ENCODE data around the gene MBNL1.
A peak's percentile ranks its signal among the peaks of the same experiment; 100 is the strongest.

The MBNL1 gene

DNA sequence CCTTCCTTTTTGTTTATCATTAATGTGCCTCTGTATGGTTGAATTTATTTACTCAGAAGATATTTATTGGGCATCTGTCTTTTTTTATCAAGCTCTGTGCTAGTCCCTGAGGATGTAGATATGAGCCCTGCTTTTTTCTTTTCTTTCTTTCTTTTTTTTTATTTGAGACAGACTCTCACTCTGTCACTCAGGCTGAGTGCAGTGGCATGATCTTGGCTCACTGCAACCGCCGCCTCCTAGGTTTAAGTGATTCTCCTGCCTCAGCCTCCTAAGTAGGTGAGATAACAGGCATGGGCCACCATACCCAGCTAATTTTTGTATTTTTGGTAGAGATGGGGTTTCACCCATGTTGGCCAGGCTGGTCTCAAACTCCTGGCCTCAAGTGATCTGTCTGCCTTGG lies 58.5 kb downstream of the MBNL1 start:
- WGBS (ENCODE audit: extremely low coverage, insufficient coverage, insufficient read length), result no CpG with 5 or more reads among the region's 2 CpGs
- H2BK5ac ChIP-seq (ENCODE audit: low read depth, low read length, poor library complexity), result no peak overlapping the region
- H3K4ac ChIP-seq (ENCODE audit: low read depth, low read length), result no peak overlapping the region
- no peak overlapping the region for H2AK5ac ChIP-seq (ENCODE audit: low read length)
- H3K18ac ChIP-seq (ENCODE audit: low read length), result no peak overlapping the region
- H3K14ac ChIP-seq (ENCODE audit: low read length), result no peak overlapping the region
- H3K4me3 ChIP-seq (ENCODE audit: low read depth, low read length), result no peak overlapping the region
- no peak overlapping the region for H3K27ac ChIP-seq (ENCODE audit: low read depth, low read length)
- H4K91ac ChIP-seq (ENCODE audit: low read depth, low read length), result no peak overlapping the region
- no peak overlapping the region for H3K23ac ChIP-seq (ENCODE audit: low read length)
- H3K27me3 ChIP-seq (ENCODE audit: insufficient read depth, low read length), result no peaks in the 10 kb centered on the region
- no peak overlapping the region for H3K4me2 ChIP-seq (ENCODE audit: low read length)
- H2BK120ac ChIP-seq (ENCODE audit: insufficient read depth, low read length, poor library complexity), result no peak overlapping the region
- H3K79me1 ChIP-seq (ENCODE audit: low read length), result no peaks in the 10 kb centered on the region
- H3K79me2 ChIP-seq (ENCODE audit: control insufficient read depth, insufficient read depth, low read length, poor library complexity), result no peaks in the 10 kb centered on the region
- peaks cover 0 to 2% of the 10 kb centered on the region in 2 experiments for H3K4me1 ChIP-seq (ENCODE audit: control insufficient read depth in 1 of 2, insufficient read depth in 2 of 2, low read length in 2 of 2)
- H2AFZ ChIP-seq (ENCODE audit: insufficient read depth, low read length, poor library complexity), result no peak overlapping the region
- H3K9me3 ChIP-seq (ENCODE audit: insufficient read depth, low read depth, low read length), result no peaks in the 10 kb centered on the region
- H2BK12ac ChIP-seq (ENCODE audit: low read length), result no peak overlapping the region
- peaks cover 0 to 2% of the 10 kb centered on the region in 2 experiments for H3K36me3 ChIP-seq (ENCODE audit: control insufficient read depth in 1 of 2, insufficient read depth in 2 of 2, low read length in 2 of 2)
- DNase-seq, result no peak
- H4K8ac ChIP-seq (ENCODE audit: low read depth, low read length), result no peak overlapping the region
- no peak overlapping the region for H4K12ac ChIP-seq (ENCODE audit: low read depth, low read length)
- H3K9ac ChIP-seq (ENCODE audit: low read length), result no peak overlapping the region

DNA sequence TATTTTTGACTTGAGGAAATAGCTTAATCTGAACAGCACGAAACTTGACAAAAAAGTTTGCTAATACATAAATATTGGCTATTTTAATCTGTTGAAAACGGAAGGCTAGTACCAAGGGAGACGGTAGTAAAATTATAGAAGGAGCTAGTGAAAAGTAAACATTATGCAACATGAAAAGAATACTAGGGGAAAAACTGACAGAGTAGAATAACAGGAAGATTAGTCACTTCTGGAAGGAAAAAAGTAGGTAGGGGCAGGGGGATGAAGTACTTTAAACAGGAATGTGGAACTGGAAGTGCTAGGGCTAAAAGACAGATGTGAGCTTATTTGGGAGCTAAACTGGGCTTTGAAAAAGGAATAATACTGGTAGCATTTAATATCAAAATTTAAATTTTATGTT lies 60.1 kb downstream of the MBNL1 start:
- Histone ChIP-seq H3K9ac (ENCODE audit: low read length) (no peak overlapping the region), H3K9me3 (ENCODE audit: insufficient read depth, low read depth, low read length) (no peaks in the 10 kb centered on the region), H2BK5ac (ENCODE audit: low read depth, low read length, poor library complexity) (no peak overlapping the region), H3K79me2 (ENCODE audit: control insufficient read depth, insufficient read depth, low read length, poor library complexity) (no peaks in the 10 kb centered on the region), H2AK5ac (ENCODE audit: low read length) (no peak overlapping the region), H2BK12ac (ENCODE audit: low read length) (no peak overlapping the region), H3K79me1 (ENCODE audit: low read length) (no peaks in the 10 kb centered on the region), H4K12ac (ENCODE audit: low read depth, low read length) (no peak overlapping the region), H3K4ac (ENCODE audit: low read depth, low read length) (no peak overlapping the region), H3K36me3 (ENCODE audit: control insufficient read depth in 1 of 2, insufficient read depth in 2 of 2, low read length in 2 of 2) (peaks cover 0 to 2% of the 10 kb centered on the region in 2 experiments), H4K91ac (ENCODE audit: low read depth, low read length) (no peak overlapping the region), H3K4me2 (ENCODE audit: low read length) (no peak overlapping the region), H3K27me3 (ENCODE audit: insufficient read depth, low read length) (no peaks in the 10 kb centered on the region), H4K8ac (ENCODE audit: low read depth, low read length) (no peak overlapping the region), H3K18ac (ENCODE audit: low read length) (no peak overlapping the region), H2AFZ (ENCODE audit: insufficient read depth, low read length, poor library complexity) (no peak overlapping the region), H3K14ac (ENCODE audit: low read length) (no peak overlapping the region), H3K4me1 (ENCODE audit: control insufficient read depth in 1 of 2, insufficient read depth in 2 of 2, low read length in 2 of 2) (peaks cover 0 to 2% of the 10 kb centered on the region in 2 experiments), H3K27ac (ENCODE audit: low read depth, low read length) (no peak overlapping the region), H2BK120ac (ENCODE audit: insufficient read depth, low read length, poor library complexity) (no peak overlapping the region), H3K4me3 (ENCODE audit: low read depth, low read length) (no peak overlapping the region), H3K23ac (ENCODE audit: low read length) (no peak overlapping the region)
- peak in 1 of 2 donors; percentile 79 for DNase-seq
- WGBS (ENCODE audit: extremely low coverage, insufficient coverage, insufficient read length), result no CpG with 5 or more reads among the region's 3 CpGs

DNA sequence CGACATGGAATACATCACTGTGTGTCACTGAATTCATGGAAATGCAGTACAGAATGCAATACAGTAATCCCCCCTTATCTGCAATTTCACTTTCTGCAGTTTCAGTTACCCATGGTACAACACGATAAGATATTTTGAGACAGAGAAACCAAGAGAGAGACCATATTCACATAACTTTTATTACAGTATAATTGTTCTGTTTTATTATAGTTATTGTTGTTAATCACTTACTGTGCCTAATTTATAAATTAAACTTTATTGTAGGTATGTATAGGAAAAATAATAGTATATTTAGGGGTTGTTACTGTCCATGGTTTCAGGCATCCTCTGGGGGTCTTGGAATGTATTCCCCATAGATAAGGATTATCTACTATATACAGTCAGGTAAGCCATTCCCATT lies 61.8 kb downstream of the MBNL1 start:
- H3K36me3 ChIP-seq (ENCODE audit: control insufficient read depth in 1 of 2, insufficient read depth in 2 of 2, low read length in 2 of 2), result peaks cover 0 to 2% of the 10 kb centered on the region in 2 experiments
- no CpG with 5 or more reads among the region's 2 CpGs for WGBS (ENCODE audit: extremely low coverage, insufficient coverage, insufficient read length)
- H4K91ac ChIP-seq (ENCODE audit: low read depth, low read length), result no peak overlapping the region
- no peak overlapping the region for H3K14ac ChIP-seq (ENCODE audit: low read length)
- H3K27ac ChIP-seq (ENCODE audit: low read depth, low read length), result no peak overlapping the region
- no peaks in the 10 kb centered on the region for H3K9me3 ChIP-seq (ENCODE audit: insufficient read depth, low read depth, low read length)
- no peaks in the 10 kb centered on the region for H3K79me2 ChIP-seq (ENCODE audit: control insufficient read depth, insufficient read depth, low read length, poor library complexity)
- DNase-seq, result no peak
- no peak overlapping the region for H3K18ac ChIP-seq (ENCODE audit: low read length)
- H2BK120ac ChIP-seq (ENCODE audit: insufficient read depth, low read length, poor library complexity), result no peak overlapping the region
- H4K12ac ChIP-seq (ENCODE audit: low read depth, low read length), result no peak overlapping the region
- no peak overlapping the region for H3K4me3 ChIP-seq (ENCODE audit: low read depth, low read length)
- H2AK5ac ChIP-seq (ENCODE audit: low read length), result no peak overlapping the region
- peaks cover 0 to 2% of the 10 kb centered on the region in 2 experiments for H3K4me1 ChIP-seq (ENCODE audit: control insufficient read depth in 1 of 2, insufficient read depth in 2 of 2, low read length in 2 of 2)
- H2BK5ac ChIP-seq (ENCODE audit: low read depth, low read length, poor library complexity), result no peak overlapping the region
- no peak overlapping the region for H3K23ac ChIP-seq (ENCODE audit: low read length)
- no peak overlapping the region for H2AFZ ChIP-seq (ENCODE audit: insufficient read depth, low read length, poor library complexity)
- H3K9ac ChIP-seq (ENCODE audit: low read length), result no peak overlapping the region
- H4K8ac ChIP-seq (ENCODE audit: low read depth, low read length), result no peak overlapping the region
- no peaks in the 10 kb centered on the region for H3K27me3 ChIP-seq (ENCODE audit: insufficient read depth, low read length)
- H3K4me2 ChIP-seq (ENCODE audit: low read length), result no peak overlapping the region
- H3K79me1 ChIP-seq (ENCODE audit: low read length), result no peaks in the 10 kb centered on the region
- no peak overlapping the region for H3K4ac ChIP-seq (ENCODE audit: low read depth, low read length)
- H2BK12ac ChIP-seq (ENCODE audit: low read length), result no peak overlapping the region

DNA sequence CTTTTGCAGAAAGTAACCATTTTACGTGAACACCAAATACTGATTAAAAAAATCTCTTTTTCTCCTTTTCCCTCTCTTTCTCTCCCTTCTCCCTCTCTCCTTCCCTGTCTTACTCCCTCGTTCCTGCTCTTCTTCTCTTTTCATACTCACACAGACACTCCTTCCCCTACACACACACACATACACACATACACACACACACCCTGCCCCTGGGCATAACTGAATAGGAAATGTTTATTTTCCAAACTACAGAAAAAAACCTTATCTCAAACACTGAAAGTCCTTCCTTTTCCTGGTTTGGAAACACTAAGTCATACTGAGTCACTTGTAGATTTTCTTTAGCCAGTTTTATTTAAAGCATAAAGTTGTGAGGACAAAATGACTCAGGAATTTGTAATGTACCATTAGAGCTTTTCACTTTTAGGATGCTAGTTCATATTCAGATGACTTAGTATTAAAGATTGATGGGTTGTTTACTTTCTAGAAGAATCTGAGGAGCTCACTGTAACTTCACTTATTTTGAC lies 62.4 kb downstream of the MBNL1 start:
- H3K4me3 ChIP-seq (ENCODE audit: low read depth, low read length), result no peak overlapping the region
- H3K9ac ChIP-seq (ENCODE audit: low read length), result no peak overlapping the region
- peak in 1 of 2 donors; percentile 31 for DNase-seq
- H3K79me1 ChIP-seq (ENCODE audit: low read length), result no peaks in the 10 kb centered on the region
- no peak overlapping the region for H2BK12ac ChIP-seq (ENCODE audit: low read length)
- peaks cover 0 to 2% of the 10 kb centered on the region in 2 experiments for H3K4me1 ChIP-seq (ENCODE audit: control insufficient read depth in 1 of 2, insufficient read depth in 2 of 2, low read length in 2 of 2)
- no peaks in the 10 kb centered on the region for H3K9me3 ChIP-seq (ENCODE audit: insufficient read depth, low read depth, low read length)
- no peak overlapping the region for H4K8ac ChIP-seq (ENCODE audit: low read depth, low read length)
- no peak overlapping the region for H2AK5ac ChIP-seq (ENCODE audit: low read length)
- no peak overlapping the region for H3K14ac ChIP-seq (ENCODE audit: low read length)
- no peak overlapping the region for H4K12ac ChIP-seq (ENCODE audit: low read depth, low read length)
- no peak overlapping the region for H3K27ac ChIP-seq (ENCODE audit: low read depth, low read length)
- no peak overlapping the region for H2AFZ ChIP-seq (ENCODE audit: insufficient read depth, low read length, poor library complexity)
- H2BK5ac ChIP-seq (ENCODE audit: low read depth, low read length, poor library complexity), result no peak overlapping the region
- H2BK120ac ChIP-seq (ENCODE audit: insufficient read depth, low read length, poor library complexity), result no peak overlapping the region
- H3K36me3 ChIP-seq (ENCODE audit: control insufficient read depth in 1 of 2, insufficient read depth in 2 of 2, low read length in 2 of 2), result peaks cover 0 to 2% of the 10 kb centered on the region in 2 experiments
- H3K79me2 ChIP-seq (ENCODE audit: control insufficient read depth, insufficient read depth, low read length, poor library complexity), result no peaks in the 10 kb centered on the region
- no peak overlapping the region for H3K4me2 ChIP-seq (ENCODE audit: low read length)
- H3K23ac ChIP-seq (ENCODE audit: low read length), result no peak overlapping the region
- no peak overlapping the region for H4K91ac ChIP-seq (ENCODE audit: low read depth, low read length)
- no CpG with 5 or more reads among the region's 2 CpGs for WGBS (ENCODE audit: extremely low coverage, insufficient coverage, insufficient read length)
- H3K18ac ChIP-seq (ENCODE audit: low read length), result no peak overlapping the region
- no peaks in the 10 kb centered on the region for H3K27me3 ChIP-seq (ENCODE audit: insufficient read depth, low read length)
- H3K4ac ChIP-seq (ENCODE audit: low read depth, low read length), result no peak overlapping the region

All from trophoblast cell (in vitro differentiated cells and primary cell).